Uterus (tissue), 4 donors: ENCODE measurements around the gene BABAM2. TPM values are rescaled to one million over a fixed set of nuclear protein-coding genes. Genes with fewer than 3 reads are reported as not detected.

Experiments
- DNase-seq, 2 donors: peaks; one replicate each; pipeline ENCODE4 v3.0.0-alpha.2; 2019 to 2020
- H3K27ac ChIP-seq, 2 donors: fragments of 200-600 bp; sonication (generic); 1 replicate in 1 of 2; 2 replicates in 1 of 2; pipeline ENCODE4 v1.5.1; 2016 to 2018
- H3K27me3 ChIP-seq, 2 donors: fragments of 200-600 bp; sonication (generic); one replicate each; pipeline ENCODE4 v1.5.1; 2018 to 2019; ENCODE audit warnings: control low read depth in 1 of 2
- H3K36me3 ChIP-seq, 2 donors: fragments of 200-600 bp; sonication (generic); one replicate each; pipeline ENCODE4 v1.5.1; 2019; ENCODE audit warnings: control low read depth in 1 of 2
- H3K4me1 ChIP-seq, 2 donors: fragments of 200-600 bp; sonication (generic); one replicate each; pipeline ENCODE4 v1.5.1; 2018 to 2019; ENCODE audit warnings: control low read depth in 1 of 2
- H3K4me3 ChIP-seq, 2 donors: fragments of 200-600 bp; sonication (generic); 1 replicate in 1 of 2; 2 replicates in 1 of 2; pipeline ENCODE4 v1.5.1; 2018 to 2019; ENCODE audit warnings: mild to moderate bottlenecking in 1 of 2
- H3K9me3 ChIP-seq, 2 donors: fragments of 200-600 bp; sonication (generic); one replicate each; pipeline ENCODE4 v1.5.1; 2019; ENCODE audit warnings: control low read depth in 1 of 2
- POLR2A ChIP-seq, 2 donors: fragments of 450-650 bp; IDR thresholded peaks; one replicate each; pipeline ENCODE4 v1.6.1; 2016; ENCODE audit warnings: antibody characterized with exemption in 2 of 2, mild to moderate bottlenecking in 1 of 2, moderate library complexity in 1 of 2
- intact Hi-C: fragments of 100-400 bp; cut with DNase I; formaldehyde crosslinking; loops from one replicate; pipeline ENCODE4 v1.15.1; 2023; ENCODE audit warnings: low total_unique reads
- total RNA-seq, 4 donors: library from RNA; depleted of rRNA in 3 of 4; stranded (reverse); fragments of >200 nt in 3 of 4; gene quantifications; one replicate each; pipeline versions ENCODE4 v1.1.0 to v1.2.4, GENCODE V29; 2014 to 2023
- TF ChIP-seq, protein P1 (sequence below), 4 experiments: fragments of 200-600 bp in 2 of 4; fragments of 450-650 bp in 2 of 4; sonication (generic) in 2 of 4; IDR thresholded peaks; one replicate each; pipeline ENCODE4 v1.5.1; 2016 to 2019; ENCODE audit warnings: antibody characterized with exemption in 4 of 4, mild to moderate bottlenecking in 2 of 4, moderate library complexity in 1 of 4
- donor health status: DM: yes; HTN: yes; CAD: no.

The BABAM2 gene
- total RNA-seq, 4 donors from 2014 or later: 24.1 to 62.1 (median 32.5) TPM

DNA sequence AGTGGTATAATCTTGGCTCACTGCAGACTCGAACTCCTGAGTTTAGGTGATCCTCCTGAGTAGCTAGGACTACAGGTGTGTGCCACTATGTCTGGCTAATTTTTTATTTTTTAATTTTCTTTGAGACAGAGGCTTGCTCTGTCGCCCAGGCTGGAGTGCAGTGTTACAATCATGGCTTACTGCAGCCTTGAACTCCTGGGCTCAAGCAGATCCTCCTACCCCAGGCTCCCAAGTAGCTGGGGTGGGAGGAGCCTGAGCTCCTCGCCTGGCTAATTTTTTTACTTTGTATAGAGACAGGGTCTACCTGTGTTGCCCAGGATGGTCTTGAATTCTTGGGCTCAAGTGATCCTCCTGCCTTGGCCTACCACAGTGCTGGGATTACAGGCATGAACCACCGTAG, 62.5 kb downstream of the BABAM2 start:
- intact Hi-C loops: no loop called here
- peaks cover 0 to 4% of the 10 kb centered on the region in 2 donors for H3K4me1 ChIP-seq
- no peak for TF ChIP-seq POLR2A (IDR thresholded peaks at IDR 0.05)
- TF ChIP-seq, protein P1, sequence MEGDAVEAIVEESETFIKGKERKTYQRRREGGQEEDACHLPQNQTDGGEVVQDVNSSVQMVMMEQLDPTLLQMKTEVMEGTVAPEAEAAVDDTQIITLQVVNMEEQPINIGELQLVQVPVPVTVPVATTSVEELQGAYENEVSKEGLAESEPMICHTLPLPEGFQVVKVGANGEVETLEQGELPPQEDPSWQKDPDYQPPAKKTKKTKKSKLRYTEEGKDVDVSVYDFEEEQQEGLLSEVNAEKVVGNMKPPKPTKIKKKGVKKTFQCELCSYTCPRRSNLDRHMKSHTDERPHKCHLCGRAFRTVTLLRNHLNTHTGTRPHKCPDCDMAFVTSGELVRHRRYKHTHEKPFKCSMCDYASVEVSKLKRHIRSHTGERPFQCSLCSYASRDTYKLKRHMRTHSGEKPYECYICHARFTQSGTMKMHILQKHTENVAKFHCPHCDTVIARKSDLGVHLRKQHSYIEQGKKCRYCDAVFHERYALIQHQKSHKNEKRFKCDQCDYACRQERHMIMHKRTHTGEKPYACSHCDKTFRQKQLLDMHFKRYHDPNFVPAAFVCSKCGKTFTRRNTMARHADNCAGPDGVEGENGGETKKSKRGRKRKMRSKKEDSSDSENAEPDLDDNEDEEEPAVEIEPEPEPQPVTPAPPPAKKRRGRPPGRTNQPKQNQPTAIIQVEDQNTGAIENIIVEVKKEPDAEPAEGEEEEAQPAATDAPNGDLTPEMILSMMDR (IDR thresholded peaks at IDR 0.05): no peak
- no peak for DNase-seq
- H3K27ac ChIP-seq: peak overlapping the region; percentile 73 to 85
- no peak overlapping the region for H3K4me3 ChIP-seq
- no peaks in the 10 kb centered on the region for H3K27me3 ChIP-seq
- no peaks in the 10 kb centered on the region for H3K9me3 ChIP-seq
- no peaks in the 10 kb centered on the region for H3K36me3 ChIP-seq

GRCh38 chr2:27954221-27954673, 63.7 kb downstream of the BABAM2 start:
- intact Hi-C loops: no loop called here
- Histone ChIP-seq H3K27ac (peak overlapping the region; percentile 73 to 85), H3K27me3 (no peaks in the 10 kb centered on the region), H3K9me3 (no peaks in the 10 kb centered on the region), H3K4me1 (peaks cover 0 to 4% of the 10 kb centered on the region in 2 donors), H3K36me3 (no peaks in the 10 kb centered on the region), H3K4me3 (no peak overlapping the region)
- DNase-seq: no peak
- TF ChIP-seq, protein P1 (IDR thresholded peaks at IDR 0.05): no peak
- no peak for TF ChIP-seq POLR2A (IDR thresholded peaks at IDR 0.05)

DNA sequence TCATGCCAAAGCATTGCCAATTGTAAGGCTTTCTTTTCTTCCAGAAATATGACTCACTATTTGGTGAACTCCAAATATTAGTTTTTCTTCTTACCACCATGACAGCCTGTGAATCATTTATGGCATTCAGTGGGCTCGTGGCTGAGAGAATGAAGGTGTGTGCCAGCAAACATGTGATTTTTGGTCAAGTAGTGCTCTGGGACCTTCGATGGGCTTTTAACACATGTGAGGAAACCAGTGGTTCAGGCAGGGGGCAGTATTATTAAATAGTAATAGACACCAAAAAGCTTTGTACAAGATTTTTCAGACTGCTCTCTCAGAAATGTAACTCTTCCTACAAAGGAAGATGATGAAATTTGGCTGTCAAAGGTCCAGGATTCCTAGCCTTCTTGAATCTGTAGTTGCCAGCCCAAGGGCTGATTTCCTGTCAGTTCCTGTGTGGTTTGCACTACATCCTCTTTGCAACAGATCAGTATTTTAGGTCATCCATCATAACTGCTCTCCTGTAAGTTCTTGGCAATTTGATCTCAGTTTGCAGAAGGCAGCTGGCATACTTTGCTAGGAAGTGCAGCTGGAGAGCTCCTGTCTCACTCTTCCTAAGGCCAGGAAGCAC, 64.3 kb downstream of the BABAM2 start:
- peak; percentile 63 to 71 for DNase-seq
- Histone ChIP-seq H3K9me3 (no peaks in the 10 kb centered on the region), H3K36me3 (no peaks in the 10 kb centered on the region), H3K4me3 (no peak overlapping the region), H3K27ac (peak overlapping the region; percentile 73 to 85), H3K4me1 (peaks cover under 1 to 4% of the 10 kb centered on the region in 2 donors), H3K27me3 (no peaks in the 10 kb centered on the region)
- intact Hi-C loops: no loop called here
- TF ChIP-seq, protein P1 (IDR thresholded peaks at IDR 0.05): peak; percentile 30 to 49 (median 46)
- TF ChIP-seq POLR2A (IDR thresholded peaks at IDR 0.05): no peak

DNA sequence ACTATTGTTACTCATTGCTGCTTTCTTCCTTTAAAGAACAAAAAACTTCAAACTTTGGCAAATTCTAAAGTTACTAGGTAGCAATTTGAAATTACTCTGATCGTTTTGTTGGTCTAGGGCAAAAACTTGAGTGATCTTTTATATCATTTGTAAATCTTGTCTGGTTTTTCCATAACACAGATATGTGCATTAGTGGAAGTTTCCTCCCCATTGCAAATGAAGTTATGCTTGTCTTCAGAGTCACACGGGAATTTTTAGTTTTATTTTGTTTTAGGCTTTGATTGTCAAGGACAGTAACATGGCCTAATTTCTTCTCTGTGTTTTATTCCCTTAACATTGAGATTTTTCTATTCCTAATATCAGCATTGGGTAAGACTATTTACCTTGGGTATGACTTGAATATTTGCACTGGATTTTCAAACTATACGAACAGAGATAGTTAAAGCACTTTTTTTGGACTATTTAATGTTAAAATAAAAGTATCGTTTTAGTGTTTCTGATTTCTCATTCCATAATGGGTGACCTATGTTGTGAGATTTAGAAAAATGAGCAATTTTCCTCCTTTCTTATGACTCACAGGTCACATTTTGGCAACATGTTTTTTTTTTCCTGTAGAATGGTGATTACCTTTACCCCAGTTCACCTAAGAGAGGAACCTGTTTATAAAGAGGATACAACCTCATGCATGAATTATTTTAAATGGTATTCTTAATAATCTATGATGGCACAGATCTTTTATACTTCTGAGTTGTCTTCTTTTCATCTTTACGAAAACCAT, 65.0 kb downstream of the BABAM2 start:
- no peak for TF ChIP-seq POLR2A (IDR thresholded peaks at IDR 0.05)
- TF ChIP-seq, protein P1 (IDR thresholded peaks at IDR 0.05): no peak
- no peak for DNase-seq
- Histone ChIP-seq H3K36me3 (no peaks in the 10 kb centered on the region), H3K27ac (peak overlapping the region; percentile 73 to 85), H3K9me3 (no peaks in the 10 kb centered on the region), H3K27me3 (no peaks in the 10 kb centered on the region), H3K4me3 (no peak overlapping the region), H3K4me1 (peaks cover 4 to 6% of the 10 kb centered on the region in 2 donors)
- intact Hi-C loops: no loop called here

DNA sequence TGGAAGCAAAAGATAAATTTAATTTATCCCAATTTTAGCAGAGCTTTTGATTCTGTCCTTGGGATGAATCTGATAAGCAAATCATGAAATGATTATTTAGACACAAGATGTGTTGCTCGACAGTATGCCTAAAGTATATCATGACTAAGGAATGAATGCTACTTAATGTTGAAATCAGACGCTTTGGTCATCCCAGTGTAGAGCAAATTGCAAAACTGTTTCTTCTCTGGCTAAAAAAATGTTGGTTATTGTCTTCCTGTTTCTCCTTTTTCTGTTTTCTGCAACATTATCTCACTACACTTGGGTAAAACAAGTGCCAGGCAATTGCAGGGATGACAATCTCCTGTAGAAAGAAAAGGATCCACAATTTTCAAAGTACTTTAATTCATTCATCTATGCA, 66.4 kb downstream of the BABAM2 start:
- H3K27me3 ChIP-seq: no peaks in the 10 kb centered on the region
- no peaks in the 10 kb centered on the region for H3K36me3 ChIP-seq
- peaks cover 4 to 6% of the 10 kb centered on the region in 2 donors for H3K4me1 ChIP-seq
- peak overlapping the region; percentile 73 to 85 for H3K27ac ChIP-seq
- DNase-seq: no peak
- no peaks in the 10 kb centered on the region for H3K9me3 ChIP-seq
- intact Hi-C loops: no loop called here
- TF ChIP-seq, protein P1 (IDR thresholded peaks at IDR 0.05): no peak
- TF ChIP-seq POLR2A (IDR thresholded peaks at IDR 0.05): no peak
- no peak overlapping the region for H3K4me3 ChIP-seq
